NCI-H128 (cell line): Measurements from ENCODE around the gene CFP.

ENCODE experiments used
- DNase-seq: peaks from one replicate; lab custom pipeline; 2025; ENCODE audit not compliant: unreplicated experiment; lab: John Stamatoyannopoulos, UW

Gene CFP

GRCh38 chrX:47576021-47576898, 53.5 kb downstream of the CFP start:
- DNase-seq, result no peak

DNA sequence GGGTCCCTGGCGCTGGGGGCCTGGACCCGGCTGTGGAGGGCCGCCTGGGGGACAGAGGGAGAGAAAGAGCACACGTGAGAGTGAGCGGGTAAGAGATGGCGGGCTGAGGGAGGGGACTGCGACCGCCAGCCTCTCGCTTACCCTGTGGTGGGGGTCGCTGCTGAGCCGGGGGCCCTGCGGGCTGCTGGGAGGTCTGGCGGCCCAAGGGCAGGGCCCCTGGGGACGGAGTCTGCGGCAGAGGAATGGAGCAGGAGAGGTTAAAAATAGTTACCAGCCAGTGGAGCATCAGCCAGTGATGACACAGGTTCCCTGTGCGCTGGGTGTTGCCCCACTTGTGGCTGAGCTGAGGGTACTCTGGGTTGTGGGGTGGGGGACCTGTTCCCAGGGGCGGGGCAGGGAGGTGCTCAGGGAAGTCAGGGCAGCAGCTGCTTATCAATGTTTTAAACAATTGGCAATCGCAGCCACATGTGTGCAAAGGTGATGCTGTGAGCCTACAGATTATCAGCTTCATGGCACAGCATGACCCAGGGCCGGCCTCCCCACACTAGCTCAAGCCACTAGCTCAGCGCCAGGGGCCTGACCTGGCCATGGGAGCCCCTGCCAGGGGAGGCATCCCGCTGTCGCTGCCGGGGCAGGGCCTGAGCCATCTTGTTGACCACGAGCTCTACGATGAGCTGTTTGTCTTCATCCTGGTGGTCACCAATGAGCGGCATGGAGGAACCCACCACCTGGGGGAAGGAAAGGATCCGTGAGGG, 55.0 kb downstream of the CFP start:
- DNase-seq, result no peak

- no peak for DNase-seq
These were observed 55.6 kb downstream of the CFP start for GRCh38 chrX:47574076-47574546.

GRCh38 chrX:47573341-47574075, 56.2 kb downstream of the CFP start:
- DNase-seq, result no peak
